ENCODE results near the gene ATAD3A.
"Not testable (repeated sequence)": the region's sequence is repeated elsewhere in the genome, so short reads cannot be mapped to it uniquely, and the experiment has no call there.

Gene ATAD3A

DNA sequence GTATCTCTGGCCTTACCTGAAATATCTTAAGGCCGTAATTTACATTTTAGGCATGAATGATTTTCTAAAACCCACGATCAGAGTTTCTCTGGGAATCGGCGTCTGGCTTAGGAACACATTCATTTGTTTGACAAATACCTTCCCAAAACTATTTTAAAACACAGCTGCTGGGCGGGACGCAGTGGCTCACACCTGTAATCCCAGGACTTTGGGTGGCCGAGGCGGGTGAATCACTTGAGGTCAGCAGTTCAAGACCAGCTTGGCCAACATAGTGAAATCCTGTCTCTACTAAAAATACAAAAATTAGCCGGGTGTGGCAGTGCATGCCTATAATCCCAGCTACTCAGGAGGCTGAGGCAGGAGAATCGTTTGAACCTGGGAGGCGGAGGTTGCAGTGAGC is 45.0 kb downstream of the ATAD3A start:
- not testable (repeated sequence) for DNase-seq

DNA sequence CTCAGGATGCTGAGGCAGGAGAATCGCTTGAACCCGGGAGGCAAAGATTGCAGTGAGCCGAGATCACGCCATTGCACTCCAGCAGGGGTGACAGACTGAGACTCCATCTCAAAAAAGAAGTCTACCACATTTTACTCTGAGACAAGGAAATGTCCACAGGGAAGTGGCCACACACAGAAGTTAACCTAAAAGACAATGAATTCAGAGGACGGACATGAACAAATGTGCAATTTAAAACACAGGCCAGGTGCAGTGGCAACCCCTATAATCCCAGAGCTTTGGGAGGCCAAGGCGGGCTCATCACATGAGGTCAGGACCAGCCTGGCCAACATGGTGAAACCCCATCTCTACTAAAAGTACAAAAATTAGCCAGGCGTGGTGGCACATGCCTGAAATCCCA is 45.7 kb downstream of the ATAD3A start:
- not testable (repeated sequence) for DNase-seq

GRCh38 chr1:1558591-1558990 is 46.6 kb downstream of the ATAD3A start:
- no peak for DNase-seq

- no peak for DNase-seq
These were observed 47.1 kb downstream of the ATAD3A start for GRCh38 chr1:1559066-1559465.

- no peak for DNase-seq
These were observed 48.2 kb downstream of the ATAD3A start for GRCh38 chr1:1560178-1560577.

DNA sequence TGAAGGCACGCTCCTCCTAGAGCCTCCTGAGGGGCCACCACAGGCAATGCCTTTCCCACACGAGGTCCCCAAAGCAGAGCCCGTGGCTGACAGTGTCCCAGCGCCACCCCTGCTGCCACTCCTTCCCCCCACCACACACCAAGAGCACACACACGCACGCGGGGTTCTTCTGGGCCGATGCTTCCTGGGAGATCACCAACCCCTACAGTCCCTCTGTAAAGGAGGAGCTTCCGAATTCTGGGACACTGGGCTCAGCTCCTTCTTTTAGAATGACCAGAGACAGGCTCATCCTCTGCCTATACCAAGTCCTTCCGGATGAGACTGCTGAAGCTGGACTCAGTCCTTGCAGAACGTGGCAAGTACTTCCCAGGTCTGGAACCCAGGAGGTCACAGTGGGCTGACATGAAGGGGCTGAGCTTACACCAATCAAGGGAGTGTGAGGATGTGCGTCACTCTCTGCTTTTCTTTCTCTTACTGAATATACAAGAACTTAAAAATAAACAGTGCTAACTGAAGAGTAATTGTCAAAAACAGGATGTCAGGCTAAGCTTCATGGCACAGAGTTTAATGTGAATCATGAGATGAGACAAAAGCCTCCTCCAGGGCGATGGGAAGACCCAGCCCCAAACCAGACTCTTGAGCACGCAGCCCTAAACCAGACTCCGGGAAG is 50.0 kb downstream of the ATAD3A start:
- DNase-seq: no peak

DNA sequence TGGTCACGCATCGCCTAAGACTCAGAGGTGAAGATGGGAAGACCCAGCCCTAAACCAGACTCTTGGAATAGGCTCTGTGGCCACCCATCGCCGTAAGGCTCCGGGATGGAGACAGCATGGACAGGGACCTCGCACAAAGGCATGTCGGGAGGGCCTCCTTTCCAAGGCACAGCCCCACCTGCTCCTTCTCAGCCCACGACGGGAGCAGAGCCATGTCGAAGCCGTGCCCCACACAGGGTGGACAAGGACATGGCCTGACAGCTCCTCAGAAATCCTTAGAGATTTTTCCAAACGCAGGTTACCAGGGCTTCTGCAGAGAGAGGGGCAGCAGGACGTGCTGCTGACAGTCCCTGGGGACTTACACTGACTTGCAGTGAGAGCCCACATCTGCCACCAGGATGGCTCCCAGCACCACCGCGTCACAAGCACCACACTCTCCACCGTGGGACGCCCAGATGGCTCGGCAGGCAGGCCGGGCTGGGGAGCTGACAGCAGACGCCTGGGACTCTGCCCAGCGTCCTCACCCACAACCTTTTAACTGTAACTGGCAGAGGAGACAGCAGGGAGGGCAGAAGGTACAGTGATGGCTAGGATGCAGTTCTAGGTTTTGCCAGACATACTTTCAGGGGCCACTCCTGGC is 50.7 kb downstream of the ATAD3A start:
- no peak for DNase-seq

DNA sequence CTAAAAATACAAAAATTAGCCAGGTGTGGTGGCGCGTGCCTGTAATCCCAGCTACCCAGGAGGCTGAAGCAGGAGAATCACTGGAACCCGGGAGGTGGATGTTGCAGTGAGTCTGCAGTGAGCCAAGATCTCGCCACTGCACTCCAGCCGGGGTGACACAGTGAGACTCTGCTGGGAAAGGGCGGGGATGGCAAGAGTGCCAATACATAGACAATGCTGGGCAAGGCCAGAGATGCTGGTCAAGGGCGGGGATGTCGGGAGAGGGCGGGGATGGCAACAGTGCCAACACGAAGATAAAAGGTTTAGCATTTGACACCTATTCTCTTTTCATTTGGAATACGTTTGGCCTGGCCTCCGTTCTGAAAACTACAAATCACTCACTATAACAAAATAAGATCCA is 51.7 kb downstream of the ATAD3A start:
- no peak for DNase-seq

DNA sequence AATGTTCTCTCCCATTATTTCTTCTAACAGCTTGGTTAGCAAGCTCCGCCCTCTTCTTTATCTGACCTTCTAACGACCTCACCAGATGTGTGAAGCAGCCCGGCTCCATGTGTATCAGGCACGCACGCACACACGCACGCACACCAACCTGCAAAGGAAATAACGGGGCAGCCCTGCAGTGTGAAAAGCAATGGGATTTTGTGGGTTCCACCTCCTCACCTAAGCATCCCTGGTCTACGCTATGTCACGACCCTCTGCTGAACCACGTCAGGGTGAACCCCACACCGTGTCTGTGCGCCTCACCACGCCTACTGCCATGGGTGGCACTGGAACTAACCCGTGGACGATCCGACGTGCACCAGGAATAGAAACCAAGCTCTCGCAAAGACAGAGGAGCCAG is 52.3 kb downstream of the ATAD3A start:
- no peak for DNase-seq

GRCh38 chr1:1565340-1565739 is 53.4 kb downstream of the ATAD3A start:
- DNase-seq: no peak

GRCh38 chr1:1567152-1567875 is 55.4 kb downstream of the ATAD3A start:
- DNase-seq: no peak

GRCh38 chr1:1567891-1568291 is 55.9 kb downstream of the ATAD3A start:
- no peak for DNase-seq

GRCh38 chr1:1569341-1569740 is 57.4 kb downstream of the ATAD3A start:
- DNase-seq: no peak

GRCh38 chr1:1573843-1574720 is 62.1 kb downstream of the ATAD3A start:
- peak; percentile 79 to 82 for DNase-seq

GRCh38 chr1:1574721-1575537 is 63.0 kb downstream of the ATAD3A start, which contains the start of gene SSU72:
SSU72 (minus strand) TSS chr1:1574863; CDS start chr1:1574557, 306 bp downstream.
- peak; percentile 93 to 95 for DNase-seq

- DNase-seq: no peak
These were observed 65.5 kb downstream of the ATAD3A start for GRCh38 chr1:1577367-1578011.

- no peak for DNase-seq
These were observed 66.5 kb downstream of the ATAD3A start for GRCh38 chr1:1578371-1578940.

- no peak for DNase-seq
These were observed 70.8 kb downstream of the ATAD3A start for GRCh38 chr1:1582585-1583346.

DNA sequence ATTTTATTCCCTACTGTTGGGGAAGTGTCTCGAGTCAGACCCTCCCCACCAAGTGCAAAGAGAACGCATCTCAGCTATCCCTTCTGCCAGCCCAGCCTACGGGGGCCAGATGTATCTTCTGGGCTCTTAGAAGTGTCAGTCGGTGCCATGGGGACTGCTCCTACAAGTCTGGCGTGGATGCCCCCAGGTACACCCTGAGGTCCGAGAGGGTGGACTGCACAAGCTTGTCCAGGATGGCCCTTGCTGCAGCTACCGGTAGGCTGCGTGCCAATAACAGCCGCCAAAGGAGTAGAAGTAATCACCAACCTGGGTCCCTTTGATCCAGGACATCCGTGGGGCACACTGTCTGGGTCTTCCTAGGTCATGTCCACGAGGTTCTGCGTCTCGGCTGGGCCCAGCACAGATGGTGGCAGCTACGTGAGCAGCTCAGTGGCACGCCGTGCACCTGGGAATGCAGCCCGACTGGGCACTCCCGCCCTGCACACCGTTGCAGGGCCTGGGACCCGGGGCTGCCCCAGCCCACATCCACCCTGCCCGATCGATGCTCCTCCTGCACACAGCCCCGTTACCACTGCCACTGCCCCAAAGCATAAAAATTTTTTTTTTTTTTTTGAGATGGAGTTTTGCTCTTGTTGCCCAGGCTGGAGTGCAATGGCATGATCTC is 71.5 kb downstream of the ATAD3A start:
- no peak for DNase-seq

All from inflammatory macrophage (primary cell).